Heart right ventricle (tissue), 16 donors: Measurements from ENCODE around the gene TMEM204. TPM values are rescaled to one million over a fixed set of nuclear protein-coding genes. Genes with fewer than 3 reads are reported as not detected.
A peak's percentile ranks its signal among the peaks of the same experiment; 100 is the strongest.

Experiments
- ATAC-seq, 8 donors: fragments of 200-7000 bp; cut with Tn5 transposase; one replicate each; pipeline ENCODE4 v1.9.1; 2020; ENCODE audit warnings: mild to moderate bottlenecking in 8 of 8, moderate library complexity in 8 of 8, moderate number of reproducible peaks in 1 of 8
- DNase-seq, 2 donors: peaks; one replicate each; pipeline ENCODE4 v3.0.0-alpha.2; 2020
- H3K27ac ChIP-seq, 10 donors: fragments of 200-600 bp; sonication (generic) in 2 of 10; one replicate each; pipeline versions ENCODE4 v1.5.0 to v1.8.0; 2020 to 2022; ENCODE audit warnings: mild to moderate bottlenecking in 3 of 10
- H3K27me3 ChIP-seq, 7 donors: fragments of 200-600 bp; one replicate each; pipeline ENCODE4 v1.8.0; 2021 to 2022; ENCODE audit warnings: mild to moderate bottlenecking in 2 of 7
- H3K36me3 ChIP-seq, 9 donors: fragments of 200-600 bp; sonication (generic) in 1 of 9; one replicate each; pipeline versions ENCODE4 v1.5.0 to v1.8.0; 2020 to 2022; ENCODE audit warnings: mild to moderate bottlenecking in 2 of 9
- H3K4me1 ChIP-seq, 9 donors: fragments of 200-600 bp; sonication (generic) in 1 of 9; one replicate each; pipeline versions ENCODE4 v1.5.0 to v1.8.0; 2020 to 2022; ENCODE audit warnings: mild to moderate bottlenecking in 4 of 9
- H3K4me3 ChIP-seq, 10 donors: fragments of 200-600 bp; sonication (generic) in 2 of 10; one replicate each; pipeline versions ENCODE4 v1.5.0 to v1.8.0; 2020 to 2022; ENCODE audit warnings: mild to moderate bottlenecking in 7 of 10, moderate library complexity in 2 of 10
- H3K9me3 ChIP-seq, 11 donors: fragments of 200-600 bp in 10 of 11; sonication (generic) in 2 of 11; one replicate each; pipeline versions ENCODE4 v1.5.0 to v1.8.0; 2013 to 2022; ENCODE audit warnings: mild to moderate bottlenecking in 2 of 11, control low read depth in 1 of 11, moderate library complexity in 1 of 11
- WGBS, 2 donors: extraction: QIAGEN DNeasy Blood & Tissue Kit; methylation state at CpG; one replicate each; pipeline ENCODE4 v1.1.7; 2013; ENCODE audit warnings: inconsistent platforms in 1 of 2; 5-methylcytosine and 5-hydroxymethylcytosine counted together
- intact Hi-C, 10 donors: fragments of 100-400 bp; cut with DNase I; formaldehyde crosslinking; loops; one replicate each; pipeline versions ENCODE4 v1.11.1 to v1.14.2; 2022
- polyA plus RNA-seq, 2 donors: library from polyadenylated mRNA; stranded (reverse); fragments of 200-250 nt; gene quantifications; one replicate each; pipeline ENCODE4 v1.2.3, GENCODE V29; 2013
- total RNA-seq, 10 donors: library from RNA; stranded (reverse); fragmentation: NEBNext Ultra II Directional in 3 of 10; extraction: Animal tissue kit (Norgen Biotek cat#: 25700) in 3 of 10; gene quantifications; one replicate each; pipeline versions ENCODE4 v1.2.1 to v1.2.4, GENCODE V29; 2021 to 2023
- TF ChIP-seq, protein P1 (sequence below), 9 donors: fragments of 200-600 bp; sonication (generic) in 2 of 9; IDR thresholded peaks; one replicate each; pipeline versions ENCODE4 v1.5.0 to v1.8.0; 2021 to 2022; ENCODE audit warnings: antibody characterized with exemption in 9 of 9, mild to moderate bottlenecking in 5 of 9, moderate library complexity in 1 of 9
- donor health status: Arrhythmogenic right ventricular cardiomyopathy.
- donor health status: ischemic (EF 13 %, LVEDD 7.1; RV severe dilation, severe dysfunction).
- donor health status: healthy with polysubstance abuse.
- donor health status: DM: no; HTN: yes; CAD: no.
- donor health status: DM: no; HTN: no; CAD: no.
- donor health status: ischemic (EF 25% LVEDD 6.9; RV normal size, moderate dysfunction).
- donor health status: ischemic (EF 25% LVEDD 5.7; RV mildly dilated, moderate dysfunction).
- donor health status: healthy.
- donor health status: DM: yes; HTN: yes; CAD: no.
- donor health status: Ischemic cardiomyopathy.
- donor health status: ischemic (EF 35%, LVEDD 5.7; RV mildly dilated, moderate dysfunction).
- donor health status: nonischemic (EF 11% LVEDD 7.7; RV severe dilation, severe dysfunction).
- donor health status: DM: yes; HTN: yes; CAD: no.
- donor health status: PGD.
- donor health status: ischemic (EF 29% LVEDD 5.4; RV normal size, mild dysfunction).
- donor health status: nonischemic (EF 23%, LVEDD 6.1; RV moderate dilation, normal function).

Gene TMEM204
- total and polyA plus RNA-seq, 12 donors: 10.7 to 49.9 (median 19.8) TPM

DNA sequence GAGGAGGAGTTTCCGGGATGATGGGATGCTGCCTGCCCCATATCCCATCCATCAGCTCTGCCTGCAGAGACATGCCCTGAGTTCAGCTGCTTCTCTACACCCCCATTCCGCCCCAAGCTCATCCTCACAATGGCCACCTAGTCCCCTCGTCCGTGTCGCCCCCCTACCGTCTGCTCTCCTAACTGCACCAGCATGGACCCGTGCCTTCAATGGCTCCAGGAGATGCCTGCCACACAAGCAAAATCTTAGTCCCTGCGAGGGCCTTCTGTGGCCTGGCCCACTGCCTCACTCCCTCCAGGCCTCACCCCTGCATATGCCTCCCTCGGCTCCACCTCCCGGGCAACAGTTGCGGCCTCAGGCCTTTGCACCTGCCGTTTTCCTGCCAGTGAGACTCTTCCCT is 42.1 kb upstream of the TMEM204 start:
- intact Hi-C loops: loop anchor here (5.0 to 10.0 kb wide), 11 partner anchors 41 to 213 kb away; partner anchors contain the start of genes CRAMP1 (in 3 of the 10), IFT140 (in 3 of the 10), TMEM204 (in 3 of the 10) and MAPK8IP3 (in 1 of the 10)
- H3K36me3 ChIP-seq: peaks cover 0 to 19% (median 14%) of the 10 kb centered on the region in 9 donors
- H3K4me1 ChIP-seq: peaks cover 9 to 31% (median 25%) of the 10 kb centered on the region in 9 donors
- 87 to 93% methylated on average over 12 of the region's 12 CpGs for WGBS, 2 donors
- TF ChIP-seq, protein P1, sequence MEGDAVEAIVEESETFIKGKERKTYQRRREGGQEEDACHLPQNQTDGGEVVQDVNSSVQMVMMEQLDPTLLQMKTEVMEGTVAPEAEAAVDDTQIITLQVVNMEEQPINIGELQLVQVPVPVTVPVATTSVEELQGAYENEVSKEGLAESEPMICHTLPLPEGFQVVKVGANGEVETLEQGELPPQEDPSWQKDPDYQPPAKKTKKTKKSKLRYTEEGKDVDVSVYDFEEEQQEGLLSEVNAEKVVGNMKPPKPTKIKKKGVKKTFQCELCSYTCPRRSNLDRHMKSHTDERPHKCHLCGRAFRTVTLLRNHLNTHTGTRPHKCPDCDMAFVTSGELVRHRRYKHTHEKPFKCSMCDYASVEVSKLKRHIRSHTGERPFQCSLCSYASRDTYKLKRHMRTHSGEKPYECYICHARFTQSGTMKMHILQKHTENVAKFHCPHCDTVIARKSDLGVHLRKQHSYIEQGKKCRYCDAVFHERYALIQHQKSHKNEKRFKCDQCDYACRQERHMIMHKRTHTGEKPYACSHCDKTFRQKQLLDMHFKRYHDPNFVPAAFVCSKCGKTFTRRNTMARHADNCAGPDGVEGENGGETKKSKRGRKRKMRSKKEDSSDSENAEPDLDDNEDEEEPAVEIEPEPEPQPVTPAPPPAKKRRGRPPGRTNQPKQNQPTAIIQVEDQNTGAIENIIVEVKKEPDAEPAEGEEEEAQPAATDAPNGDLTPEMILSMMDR (IDR thresholded peaks at IDR 0.05): no peak
- no peak overlapping the region for H3K27ac ChIP-seq
- H3K4me3 ChIP-seq: no peak overlapping the region
- no peaks in the 10 kb centered on the region for H3K9me3 ChIP-seq
- no peak for DNase-seq
- no peaks in the 10 kb centered on the region for H3K27me3 ChIP-seq
- no peak for ATAC-seq

DNA sequence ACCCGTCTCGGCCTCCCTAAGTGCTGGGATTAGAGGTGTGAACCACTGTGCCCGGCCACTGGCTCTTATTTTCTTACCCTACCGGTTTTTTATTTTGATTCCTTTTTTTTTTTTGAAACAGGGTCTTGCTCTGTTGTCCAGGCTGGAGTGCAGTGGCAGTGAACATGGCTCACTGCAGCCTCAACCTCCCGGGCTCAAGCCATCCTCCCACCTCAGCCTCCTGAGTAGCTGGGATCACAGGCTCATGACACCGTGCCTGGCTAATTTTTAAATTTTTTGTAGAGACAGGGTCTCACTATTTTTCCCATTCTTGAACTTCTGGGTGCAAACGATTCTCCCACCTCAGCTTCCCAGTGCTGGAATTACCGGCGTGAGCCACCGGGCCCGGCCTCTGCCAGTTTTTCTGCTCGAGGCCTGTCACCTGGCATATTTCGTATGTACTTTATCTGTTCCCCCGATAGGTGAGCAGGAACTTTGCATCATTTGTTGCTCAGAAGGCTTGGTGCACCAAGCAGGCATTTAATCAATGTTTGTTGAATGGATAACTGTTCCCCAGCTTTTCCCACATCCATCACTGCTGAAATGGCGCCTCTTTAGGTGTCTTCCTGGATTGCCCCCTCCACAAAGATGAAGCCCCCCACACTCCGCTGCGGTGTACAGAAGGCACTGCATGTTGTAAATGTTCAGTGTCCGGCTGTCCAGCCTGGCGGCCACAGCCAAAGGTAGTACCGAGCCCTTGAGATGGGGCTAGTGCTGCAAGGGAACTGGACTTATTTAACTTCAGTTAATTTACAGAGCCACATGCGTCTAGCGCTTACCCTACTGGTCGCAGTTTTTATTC is 41.2 kb upstream of the TMEM204 start:
- 83 to 86% methylated on average over 23 of the region's 23 CpGs for WGBS, 2 donors

DNA sequence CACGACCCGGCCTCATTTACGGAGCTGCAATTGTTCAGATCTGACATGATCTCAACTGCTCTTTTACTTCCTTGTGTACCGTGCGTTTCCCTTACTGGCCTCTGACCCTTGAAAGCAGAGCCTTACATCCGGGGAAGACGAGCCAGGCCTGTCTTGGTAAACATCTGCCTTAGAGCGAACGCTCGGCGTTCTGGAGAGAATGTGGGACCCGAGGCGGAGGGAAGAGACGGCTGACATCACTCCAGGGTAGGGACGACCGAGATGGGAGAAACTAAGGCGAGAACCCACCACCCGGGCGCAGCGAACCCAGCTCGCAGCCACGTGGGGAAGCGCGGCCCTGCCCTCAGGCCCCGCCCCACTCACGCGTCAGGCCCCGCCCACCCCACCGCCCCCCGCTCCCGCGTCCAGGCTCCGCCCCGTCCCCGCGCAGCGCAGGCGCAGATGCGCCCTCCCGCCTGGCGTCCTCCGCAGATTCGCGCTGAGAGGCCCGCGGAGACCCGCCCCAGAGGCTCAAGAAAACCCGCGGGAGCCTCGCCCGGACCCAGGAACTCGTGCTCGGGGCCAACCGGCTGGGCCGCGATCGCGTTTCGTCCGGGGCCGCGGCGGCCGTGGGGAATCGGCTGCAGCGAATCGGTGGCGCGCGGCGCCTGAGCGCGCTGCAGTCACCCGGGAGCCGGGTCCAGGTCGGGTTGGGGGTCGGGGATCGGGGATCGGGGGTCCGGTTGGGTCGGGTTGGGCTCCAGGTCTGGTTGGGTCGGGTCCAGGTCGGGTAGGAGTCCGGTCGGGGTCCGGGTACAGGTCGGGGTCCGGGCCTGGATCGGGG is 40.3 kb upstream of the TMEM204 start, which contains the start of gene TELO2:
Gene TELO2 (plus strand): TSS at position 438 of the 823 bp plus-strand sequence. CDS start 922 bp downstream, outside the sequence.
- intact Hi-C loops: loop anchor here (2.0 to 10.0 kb wide), 12 partner anchors 39 to 212 kb away; partner anchors contain the start of genes CRAMP1 (in 4 of the 10), IFT140 (in 4 of the 10), TMEM204 (in 3 of the 10) and MAPK8IP3 (in 1 of the 10)
- Histone ChIP-seq H3K4me1 (peaks cover 9 to 31% (median 25%) of the 10 kb centered on the region in 9 donors), H3K36me3 (peaks cover 0 to 37% (median 26%) of the 10 kb centered on the region in 9 donors), H3K4me3 (peak within 1 kb of the TSS; percentile 65 to 92 (median 80)), H3K27ac (peak within 1 kb of the TSS; percentile 82 to 97 (median 90)), H3K9me3 (no peaks in the 10 kb centered on the region), H3K27me3 (no peaks in the 10 kb centered on the region)
- TF ChIP-seq, protein P1 (IDR thresholded peaks at IDR 0.05): peak in 1 of 9 donors; percentile 9
- 1 to 2% methylated on average over 89 of the region's 89 CpGs for WGBS, 2 donors
- ATAC-seq (peak; percentile 88 to 94 (median 91)), DNase-seq (peak; percentile 71 to 88)

More for the DNA sequence above, 41.2 kb upstream of the TMEM204 start:
- ATAC-seq (no peak), DNase-seq (no peak)
- peaks cover 9 to 31% (median 25%) of the 10 kb centered on the region in 9 donors for H3K4me1 ChIP-seq
- intact Hi-C loops: loop anchor here (2.0 to 10.0 kb wide), 12 partner anchors 40 to 212 kb away; partner anchors contain the start of genes CRAMP1 (in 4 of the 10), IFT140 (in 4 of the 10), TMEM204 (in 3 of the 10) and MAPK8IP3 (in 1 of the 10)
- H3K9me3 ChIP-seq: no peaks in the 10 kb centered on the region
- peaks cover 0 to 28% (median 24%) of the 10 kb centered on the region in 9 donors for H3K36me3 ChIP-seq
- peak overlapping the region in 9 of 10 donors; percentile 65 to 92 (median 80) for H3K4me3 ChIP-seq
- peak overlapping the region in 9 of 10 donors; percentile 82 to 97 (median 87) for H3K27ac ChIP-seq
- H3K27me3 ChIP-seq: no peaks in the 10 kb centered on the region
- TF ChIP-seq, protein P1 (IDR thresholded peaks at IDR 0.05): no peak
